ENCODE results near the gene POU1F1.
"Not testable (repeated sequence)": the region's sequence is repeated elsewhere in the genome, so short reads cannot be mapped to it uniquely, and the experiment has no call there.

The POU1F1 gene, protein sequence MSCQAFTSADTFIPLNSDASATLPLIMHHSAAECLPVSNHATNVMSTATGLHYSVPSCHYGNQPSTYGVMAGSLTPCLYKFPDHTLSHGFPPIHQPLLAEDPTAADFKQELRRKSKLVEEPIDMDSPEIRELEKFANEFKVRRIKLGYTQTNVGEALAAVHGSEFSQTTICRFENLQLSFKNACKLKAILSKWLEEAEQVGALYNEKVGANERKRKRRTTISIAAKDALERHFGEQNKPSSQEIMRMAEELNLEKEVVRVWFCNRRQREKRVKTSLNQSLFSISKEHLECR

DNA sequence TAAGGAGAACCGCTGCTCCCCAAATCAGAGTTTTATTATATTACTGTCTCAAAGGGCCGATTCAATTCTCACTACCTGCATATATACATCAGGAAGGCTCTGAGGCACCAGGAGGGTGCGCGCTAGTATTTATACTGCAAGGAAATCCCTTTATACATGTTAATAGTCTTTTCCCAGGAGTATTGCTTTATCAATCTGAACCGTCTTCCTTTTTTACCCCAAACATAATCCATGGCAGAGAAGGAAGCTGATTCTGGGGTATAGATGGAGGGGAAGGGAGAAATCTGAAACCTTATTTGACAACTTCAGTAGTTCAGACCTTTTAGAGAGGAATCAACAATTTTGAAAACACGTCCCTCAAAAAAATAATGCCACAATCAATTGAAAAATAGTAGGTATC is at the start of gene POU1F1:
Gene POU1F1, minus strand, starts transcription at position 101 of the 400 bp plus-strand sequence. CDS start 122 bp downstream, outside the sequence.
- DNase-seq = no peak

DNA sequence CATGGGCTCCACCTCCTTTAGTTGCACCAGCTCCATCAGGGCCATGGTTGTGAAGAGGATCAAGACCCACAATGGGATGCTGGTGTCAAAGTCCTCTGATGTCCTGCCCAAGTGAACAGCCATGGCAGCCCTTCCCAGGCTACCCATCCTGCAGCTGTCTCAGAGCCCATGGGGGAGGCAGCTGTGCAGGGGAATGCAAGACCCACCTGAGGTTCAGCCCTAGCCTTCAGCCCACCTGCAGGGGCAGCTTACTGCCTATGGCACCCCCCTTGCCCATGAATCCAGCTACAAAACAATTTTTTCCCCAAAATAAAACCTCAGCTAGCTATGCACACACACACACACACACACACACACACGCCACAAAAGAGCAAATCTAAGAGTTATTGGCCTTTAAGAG is 48.2 kb upstream of the POU1F1 start:
- DNase-seq = no peak

DNA sequence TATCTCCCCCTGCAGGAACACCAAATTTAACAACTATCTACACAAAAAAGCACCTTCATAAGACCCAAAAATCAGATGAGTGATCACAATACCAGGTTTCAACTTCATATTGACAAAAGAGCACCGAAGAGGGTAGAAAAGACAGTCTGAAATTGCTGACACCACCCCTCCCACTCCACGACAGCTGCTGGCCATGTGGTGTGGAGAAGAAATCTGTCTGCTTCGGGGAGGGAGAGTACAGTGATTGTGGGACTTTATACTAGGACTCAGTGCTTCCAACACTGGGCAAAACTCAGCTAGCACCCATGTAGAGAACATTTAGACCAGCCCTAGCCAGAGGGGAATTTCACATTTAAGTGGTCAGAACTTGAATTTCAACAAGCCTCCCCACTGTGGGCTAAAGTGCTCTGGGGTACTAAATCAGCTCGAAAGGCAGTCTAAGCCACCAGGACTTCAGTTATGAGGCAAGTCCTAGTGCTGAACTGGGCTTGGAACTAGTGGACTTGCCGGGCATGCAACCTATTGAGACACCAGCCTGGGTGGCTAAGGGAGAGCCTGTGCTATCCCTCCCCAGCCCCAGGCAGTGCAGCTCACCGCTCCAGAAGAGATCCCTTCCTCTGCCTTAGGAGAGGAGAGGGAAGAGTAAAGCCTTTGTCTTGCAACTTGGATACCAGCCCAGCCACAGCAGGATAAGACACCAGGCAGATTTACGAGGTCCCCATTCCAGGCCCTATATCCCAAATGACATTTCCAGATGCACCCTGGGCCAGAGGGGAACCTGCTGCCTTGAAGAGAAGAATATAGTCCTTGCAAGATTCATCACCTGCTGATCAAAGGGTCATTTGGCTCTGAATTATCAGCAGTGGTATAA is 44.6 kb upstream of the POU1F1 start:
- no peak for DNase-seq

DNA sequence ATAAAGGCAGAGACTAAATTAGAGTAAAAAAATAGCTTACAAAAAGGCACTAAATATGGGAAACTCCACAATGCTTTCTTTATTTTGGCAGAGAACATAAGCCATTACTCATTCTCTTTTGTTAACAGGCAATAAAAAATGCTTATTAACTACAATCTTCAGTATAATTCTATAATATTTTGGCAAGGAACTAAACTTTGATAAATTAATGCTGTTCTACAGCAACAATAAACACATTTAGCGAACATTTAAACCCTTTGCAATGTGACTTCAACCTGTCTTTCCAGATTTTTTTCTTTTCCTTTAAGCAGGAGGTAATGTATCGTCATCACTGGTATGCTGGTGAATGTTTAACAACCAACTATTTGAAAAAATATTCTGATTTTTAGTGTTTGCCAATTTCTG is 42.2 kb upstream of the POU1F1 start:
- DNase-seq = no peak

DNA sequence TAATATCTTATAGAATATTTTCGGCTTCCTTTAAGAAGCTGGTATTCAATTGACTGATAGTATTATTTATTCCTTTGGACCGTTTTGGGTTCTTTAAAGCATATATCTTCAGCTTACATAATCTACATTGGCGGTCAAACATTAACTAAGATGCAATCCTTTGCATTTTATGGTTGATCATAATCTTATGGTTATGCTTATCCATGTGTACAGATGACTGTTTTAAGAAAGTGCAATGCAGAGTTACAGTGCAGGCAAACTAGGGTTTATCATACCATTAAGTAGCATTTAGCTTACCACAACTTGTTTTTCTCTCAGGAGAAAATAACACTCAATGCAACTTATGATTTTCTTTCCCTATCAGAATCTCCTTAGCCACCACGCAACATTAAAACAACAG is 41.4 kb upstream of the POU1F1 start:
- DNase-seq = no peak

DNA sequence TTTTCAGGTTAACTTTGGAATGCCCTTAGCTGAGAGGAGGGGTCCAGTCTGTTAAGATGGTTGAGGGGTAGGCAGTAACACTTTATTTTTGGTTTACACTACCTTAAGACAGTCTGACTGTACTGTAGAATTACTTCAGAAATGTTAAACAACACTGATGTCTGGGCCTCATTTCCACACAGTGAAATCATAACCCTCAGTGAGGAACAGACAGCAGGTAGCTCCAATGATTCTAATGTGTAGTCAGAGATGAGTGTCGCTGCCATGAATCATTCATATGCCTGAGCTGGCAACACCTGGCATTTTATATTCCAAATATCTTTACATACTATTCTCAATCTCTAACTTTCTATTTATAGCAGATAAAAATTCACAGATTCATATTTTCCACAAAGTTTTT is 37.3 kb upstream of the POU1F1 start:
- DNase-seq = peak; percentile 12

DNA sequence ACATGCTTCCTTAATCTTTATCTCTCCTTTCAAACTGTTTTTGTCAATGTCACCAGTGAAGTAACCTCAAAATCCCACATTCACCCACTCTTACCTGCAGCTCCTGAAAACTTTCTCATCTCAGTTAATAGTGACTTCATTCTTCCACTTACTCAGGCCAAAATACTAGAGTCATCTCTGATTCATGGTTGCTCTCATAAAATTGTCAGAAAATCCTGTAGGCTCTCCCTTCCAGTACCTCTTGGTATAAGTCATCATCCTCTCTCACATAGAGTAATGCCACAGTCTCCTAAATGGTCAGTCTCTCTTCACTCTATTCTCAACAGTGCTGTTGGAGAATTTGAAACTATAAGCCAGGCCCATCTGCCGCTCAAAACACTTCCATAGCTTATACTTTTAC is 34.9 kb upstream of the POU1F1 start:
- DNase-seq = no peak

DNA sequence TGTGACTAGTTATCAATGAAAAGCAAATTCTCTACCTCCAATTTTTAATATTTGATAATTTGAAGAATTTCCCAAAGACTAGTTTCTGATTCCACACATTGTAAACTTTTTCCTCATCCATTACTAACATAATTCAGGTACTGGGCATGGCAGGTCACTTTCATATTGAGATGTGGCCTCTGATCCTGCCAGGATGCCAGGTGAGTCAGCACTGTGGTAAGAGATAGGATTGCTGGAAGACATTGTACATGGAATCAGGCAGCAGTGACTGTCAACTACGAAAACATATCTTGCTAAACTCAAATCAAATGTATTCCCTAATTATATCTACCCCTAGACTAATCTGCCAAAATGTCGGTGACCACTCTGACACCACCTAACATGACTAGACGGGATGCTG is 33.2 kb upstream of the POU1F1 start:
- DNase-seq = no peak

DNA sequence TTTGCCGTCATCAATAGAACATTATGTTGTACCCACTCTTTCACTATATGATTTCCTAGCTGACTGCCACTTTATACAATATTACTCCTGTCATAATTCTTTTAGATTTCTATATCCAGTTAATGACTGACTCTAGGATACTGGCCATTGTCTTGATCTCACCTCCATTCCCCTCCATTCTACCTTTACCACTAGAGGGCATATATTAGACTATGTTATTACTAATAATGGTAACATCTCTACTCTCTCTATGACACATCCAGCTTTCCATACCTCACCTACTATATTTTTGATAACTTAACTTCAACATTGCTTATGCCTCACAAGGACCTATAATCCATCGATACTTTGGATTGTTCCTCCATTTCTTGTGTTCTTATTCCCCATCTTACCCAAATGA is 31.4 kb upstream of the POU1F1 start:
- DNase-seq = no peak

DNA sequence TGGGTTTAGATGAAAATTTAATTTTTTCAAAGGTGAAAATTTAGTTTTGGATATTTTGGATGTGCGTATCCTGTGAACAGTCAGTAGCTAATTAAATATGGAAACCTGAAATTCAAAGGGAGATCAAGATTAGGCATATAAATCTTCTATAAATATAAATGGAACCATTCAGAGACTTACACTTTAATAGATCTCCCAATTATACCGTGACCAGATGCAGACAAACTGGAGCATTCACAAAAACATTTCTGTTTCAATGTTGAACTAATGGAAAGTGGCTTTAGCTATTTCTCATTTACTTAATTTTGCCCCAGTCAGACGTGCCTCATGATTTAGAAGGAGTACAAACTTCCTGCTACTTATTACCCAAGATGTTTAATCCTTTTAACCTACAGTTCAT is 29.1 kb upstream of the POU1F1 start:
- no peak for DNase-seq

DNA sequence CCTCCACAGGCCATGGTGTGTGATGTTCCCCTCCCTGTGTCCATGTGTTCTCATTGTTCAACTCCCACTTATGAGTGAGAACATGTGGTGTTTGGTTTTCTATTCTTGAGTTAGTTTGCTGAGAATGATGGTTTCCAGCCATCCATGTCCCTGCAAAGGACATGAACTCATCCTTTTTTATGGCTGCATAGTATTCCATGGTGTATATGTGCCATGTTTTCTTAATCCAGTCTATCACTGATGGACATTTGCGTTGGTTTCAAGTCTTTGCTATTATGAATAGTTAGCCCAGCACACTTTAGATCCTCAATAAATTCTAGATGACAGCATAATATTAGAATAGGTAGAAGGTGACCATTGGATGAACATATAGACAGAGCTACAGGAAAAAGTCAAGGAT is 28.6 kb upstream of the POU1F1 start:
- not testable (repeated sequence) for DNase-seq

DNA sequence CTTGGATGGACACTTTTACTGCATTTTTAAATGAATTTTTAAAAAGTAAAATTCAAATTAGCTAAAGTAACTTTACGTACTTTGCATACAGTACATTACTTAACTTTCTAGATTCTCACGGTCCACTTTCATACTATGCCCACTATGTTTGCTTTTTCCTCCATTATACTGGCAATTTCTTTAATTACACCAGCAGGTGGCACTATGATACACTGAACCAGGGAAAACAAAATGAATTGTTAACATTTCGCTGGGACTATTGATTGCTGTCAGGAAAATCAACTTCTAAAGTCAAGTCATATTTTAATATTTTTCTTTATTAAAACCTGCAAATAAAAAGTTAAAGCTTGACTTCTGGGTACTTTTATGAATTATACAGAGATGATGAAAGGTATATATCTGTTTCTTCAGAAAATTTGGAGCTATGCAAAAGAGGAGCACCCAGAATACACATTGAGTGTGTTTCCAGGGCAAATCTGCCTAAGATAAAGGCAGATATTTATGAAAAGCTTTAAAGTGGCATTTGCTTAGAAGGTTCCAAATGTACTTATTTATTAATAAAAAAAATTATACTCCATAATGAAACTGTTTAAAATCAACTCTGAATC is 21.8 kb upstream of the POU1F1 start:
- no peak for DNase-seq

DNA sequence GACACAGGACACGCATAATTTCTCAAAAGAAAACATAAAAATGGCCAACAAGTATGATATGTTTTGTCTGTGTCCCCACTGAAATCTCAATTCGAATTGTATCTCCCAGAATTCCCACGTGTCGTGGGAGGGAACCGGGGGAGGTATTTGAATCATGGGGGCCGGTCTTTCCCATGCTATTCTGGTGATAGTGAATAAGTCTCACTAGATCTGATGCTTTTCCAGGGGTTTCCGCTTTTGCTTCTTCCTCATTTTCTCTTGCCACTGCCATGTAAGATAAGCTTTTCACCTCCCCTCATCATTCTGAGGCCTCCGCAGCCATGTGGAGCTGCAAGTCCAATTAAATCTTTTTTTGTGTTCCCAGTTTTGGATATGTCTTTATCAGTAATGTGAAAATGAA is 12.1 kb upstream of the POU1F1 start:
- no peak for DNase-seq

DNA sequence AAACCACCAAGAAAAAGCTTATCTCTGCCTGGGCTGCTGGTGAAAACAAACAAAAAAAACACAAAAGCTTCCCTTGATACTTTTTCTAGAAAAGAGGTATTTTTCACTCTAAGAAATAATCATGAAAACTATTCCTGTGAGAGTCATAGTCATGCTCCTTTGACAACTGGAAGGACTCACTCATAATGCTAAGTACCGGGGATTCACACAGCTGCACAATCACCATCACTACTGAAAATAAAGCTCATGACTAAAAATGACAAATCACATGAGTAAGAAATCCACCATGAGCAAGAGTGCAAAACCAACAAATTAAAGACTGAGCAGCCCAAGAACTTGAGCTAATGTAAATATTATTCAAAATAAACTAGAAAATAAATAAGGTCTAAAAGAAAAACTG is 10.6 kb upstream of the POU1F1 start:
- no peak for DNase-seq

DNA sequence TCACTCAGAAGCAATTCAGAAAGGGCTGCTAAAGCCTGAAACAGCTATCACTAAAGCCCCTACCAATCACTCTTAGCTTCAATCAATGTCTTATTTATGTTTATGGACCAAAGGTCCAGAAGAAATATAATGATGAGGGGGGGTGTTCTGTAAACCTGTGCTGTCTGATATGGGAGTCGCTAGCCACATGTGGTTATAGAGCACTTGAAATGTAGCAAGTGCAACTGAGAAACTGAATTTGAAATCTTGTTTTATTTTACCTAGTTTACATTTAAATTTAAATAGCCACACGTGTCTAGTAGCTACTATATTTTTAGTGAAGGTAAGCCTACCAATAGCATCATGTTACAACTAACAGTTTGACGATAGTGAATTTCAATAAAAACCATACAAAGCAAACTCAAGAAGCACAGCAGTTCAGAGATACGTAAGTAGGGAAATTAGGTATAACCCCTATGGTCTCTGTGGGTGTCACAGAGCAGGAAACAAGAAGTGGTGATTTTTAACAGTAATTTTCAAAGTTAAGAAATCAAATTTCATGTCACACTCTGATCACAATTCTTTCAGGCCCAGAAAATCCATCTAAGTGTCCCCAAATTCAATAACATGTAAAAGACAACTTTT is 3.6 kb downstream of the POU1F1 start:
- DNase-seq = no peak

DNA sequence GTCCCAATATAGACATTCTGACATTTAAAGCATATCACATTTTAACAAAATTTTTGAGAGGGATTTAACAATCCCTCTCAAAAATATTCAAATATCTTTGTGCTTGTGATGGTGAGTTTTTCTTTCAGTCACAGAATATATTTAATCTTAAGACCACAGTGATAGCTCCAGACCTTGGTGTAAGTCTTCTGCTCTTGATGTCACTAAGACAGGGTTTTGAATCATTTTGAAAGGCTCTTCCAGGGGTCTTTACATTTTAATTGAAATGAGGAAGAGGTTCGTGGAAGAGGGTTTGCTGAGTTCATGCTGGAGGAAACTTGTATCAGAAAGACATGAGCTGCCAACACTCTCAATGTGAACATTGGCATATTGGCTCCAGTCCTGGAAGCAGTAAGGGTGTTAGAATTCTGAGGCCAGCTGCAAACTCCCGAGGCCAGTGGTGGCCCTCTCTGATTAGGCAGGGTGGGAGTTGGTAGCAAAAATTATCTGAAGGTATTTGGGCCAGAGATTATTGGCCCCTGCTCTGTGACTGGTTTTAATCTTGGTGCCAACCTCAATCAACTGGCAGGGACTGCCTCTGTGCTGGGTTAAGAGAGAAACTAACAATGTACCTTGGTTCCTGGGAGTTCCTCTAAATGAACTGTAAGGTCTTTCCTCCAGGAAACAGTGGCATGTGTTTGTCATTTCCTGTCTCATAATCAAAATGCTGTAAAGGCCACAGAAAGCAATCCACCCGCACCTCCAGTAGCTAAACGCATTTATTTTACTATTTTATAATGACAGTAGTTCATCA is 5.3 kb downstream of the POU1F1 start:
- DNase-seq = no peak

DNA sequence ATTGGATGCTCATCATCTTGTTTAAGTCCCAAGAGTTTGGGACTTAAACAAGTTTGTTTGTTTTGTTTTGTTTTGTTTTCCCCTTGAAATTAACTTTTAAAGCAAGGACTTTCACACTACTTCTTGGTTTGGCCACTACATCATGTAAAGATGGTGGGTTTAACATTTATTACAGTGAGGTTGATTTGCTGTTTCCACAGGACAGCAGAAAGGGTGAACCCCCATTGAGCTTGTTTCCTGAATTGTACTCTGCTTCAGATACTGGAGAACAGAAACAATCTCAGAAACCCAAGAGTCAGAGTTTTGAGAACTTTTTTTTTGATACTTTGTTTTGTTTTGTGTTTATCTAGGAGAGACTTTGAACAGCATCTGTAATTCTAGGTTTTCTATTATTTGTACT is 6.7 kb downstream of the POU1F1 start:
- no peak for DNase-seq

DNA sequence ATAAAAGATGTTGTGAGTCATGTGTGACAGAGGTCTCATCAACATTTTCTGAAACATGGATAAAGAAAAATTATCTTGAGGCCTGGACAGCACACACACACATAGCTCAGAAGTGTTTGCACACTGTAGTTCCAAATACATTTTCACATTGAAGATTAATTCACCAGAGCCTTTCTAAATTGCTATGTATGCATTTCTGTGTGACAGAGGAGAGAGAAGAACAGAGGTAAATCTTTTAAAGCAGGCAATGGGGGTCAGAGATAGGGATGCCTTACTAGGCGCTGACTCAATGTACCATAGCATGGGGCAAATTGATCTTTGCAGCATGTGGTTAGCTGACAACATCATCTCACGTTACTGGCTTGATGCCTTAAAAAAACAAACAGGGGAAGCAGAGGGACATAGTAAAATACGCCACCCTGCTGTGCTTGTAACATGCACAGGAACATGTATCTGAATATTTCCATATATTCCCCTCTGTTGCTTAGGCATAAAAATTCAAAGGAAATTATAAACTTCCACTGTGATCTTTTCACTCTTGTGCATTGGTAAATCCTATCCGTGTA is 7.7 kb downstream of the POU1F1 start:
- no peak for DNase-seq

DNA sequence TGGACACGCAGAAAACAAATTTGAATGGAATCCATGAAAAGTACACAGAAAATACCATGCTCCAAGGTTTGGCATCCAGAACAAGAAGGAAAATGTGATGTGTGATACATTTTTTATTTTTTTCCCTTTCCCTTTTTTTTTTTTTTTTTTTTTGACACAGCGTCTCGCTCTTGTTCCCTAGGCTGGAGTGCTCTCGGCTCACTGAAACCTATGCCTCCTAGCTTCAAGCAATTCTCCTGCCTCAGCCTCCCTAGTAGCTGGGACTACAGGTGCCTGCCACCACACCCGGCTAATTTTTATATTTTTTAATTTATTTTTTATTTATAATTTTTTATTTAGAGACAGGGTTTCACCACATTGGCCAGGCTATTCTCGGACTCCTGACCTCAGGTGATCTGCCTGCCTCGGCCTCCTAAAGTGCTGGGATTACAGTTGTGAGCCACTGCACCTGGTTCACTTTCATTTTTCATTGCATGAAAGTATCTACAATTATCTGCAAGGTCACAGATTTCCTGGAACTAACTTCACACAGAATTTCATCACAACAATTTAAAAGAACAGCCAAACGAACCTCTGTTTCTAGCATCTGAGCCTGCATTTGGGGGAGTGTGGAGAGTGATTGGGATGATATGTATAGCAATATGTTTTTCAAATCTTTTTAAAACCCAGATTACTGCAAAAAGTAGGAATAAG is 8.3 kb downstream of the POU1F1 start:
- DNase-seq = no peak

DNA sequence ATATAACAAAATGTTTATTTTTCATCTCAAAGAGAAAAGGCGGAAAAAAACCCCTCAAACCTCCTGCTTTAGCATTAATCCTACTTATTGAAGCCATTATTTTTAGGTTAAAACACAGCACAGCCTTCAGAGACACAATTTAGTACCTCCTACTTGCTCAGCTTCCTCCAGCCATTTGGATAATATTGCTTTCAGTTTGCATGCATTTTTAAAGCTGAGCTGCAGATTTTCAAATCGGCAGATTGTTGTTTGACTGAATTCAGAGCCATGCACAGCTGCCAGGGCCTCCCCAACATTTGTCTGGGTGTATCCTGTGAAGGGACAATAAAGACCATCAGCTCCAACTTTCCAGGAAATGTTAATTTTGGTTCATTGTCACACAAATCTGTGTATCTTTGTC is 14.5 kb downstream of the POU1F1 start:
- DNase-seq = no peak

DNA sequence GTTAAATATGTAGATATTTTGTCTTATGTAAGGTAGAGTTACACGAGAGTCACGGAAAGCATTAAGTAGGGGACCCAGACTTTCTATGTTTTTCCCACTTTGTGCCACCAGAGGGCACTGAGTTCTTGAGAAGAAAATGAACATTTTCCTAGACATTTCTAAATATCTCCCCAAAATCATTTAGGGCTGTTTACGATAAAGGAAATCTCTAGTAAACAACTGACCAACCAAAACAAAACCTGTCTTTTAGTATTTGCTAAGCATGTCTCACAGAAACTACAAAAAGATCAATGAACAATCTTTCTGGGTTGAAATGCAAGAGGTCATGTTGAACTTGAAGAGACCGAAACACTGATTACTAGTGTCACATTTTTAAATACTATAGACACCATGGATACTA is 16.1 kb downstream of the POU1F1 start:
- DNase-seq = peak; percentile 57

DNA sequence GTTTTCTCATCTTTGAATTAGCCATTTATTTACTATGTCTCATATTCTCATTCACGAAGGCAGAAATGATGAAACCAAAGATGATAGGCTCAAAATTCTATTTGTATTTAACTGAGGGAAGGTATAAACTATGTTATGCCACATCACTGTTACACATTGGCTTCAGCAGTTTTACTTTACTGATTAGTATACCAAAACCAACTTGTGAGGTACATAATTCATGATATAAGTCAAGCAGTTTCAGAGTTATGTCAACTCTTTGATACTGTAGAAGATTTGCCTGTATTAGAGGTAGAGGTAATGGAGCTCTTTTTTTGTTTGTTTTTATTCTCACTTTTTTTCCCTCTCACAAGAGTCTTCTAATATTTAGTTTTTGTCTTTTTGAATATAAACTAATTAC is 26.4 kb downstream of the POU1F1 start:
- DNase-seq = no peak
